H1 (cell line): ENCODE results near the gene PRKCH.

Experiments used
- EZH2 ChIP-seq: fragments of 200-600 bp; sonication (generic); IDR thresholded peaks from 2 replicates; pipeline ENCODE4 v1.7.1; 2012; ENCODE audit warnings: low read depth, mild to moderate bottlenecking, moderate library complexity, low read length, inconsistent platforms; ENCODE audit not compliant: severe bottlenecking
- JUN ChIP-seq: IDR thresholded peaks from 2 replicates; pipeline ENCODE4 v1.6.1; 2011; ENCODE audit warnings: low read depth, mild to moderate bottlenecking, improper control_type of control experiment, low read length
- JUND ChIP-seq: IDR thresholded peaks from 2 replicates; pipeline ENCODE4 v1.6.1; 2011; ENCODE audit warnings: mild to moderate bottlenecking, improper control_type of control experiment, low read length
- MAFK ChIP-seq: IDR thresholded peaks from 2 replicates; pipeline ENCODE4 v1.6.1; 2012; ENCODE audit warnings: low read depth, mild to moderate bottlenecking, improper control_type of control experiment, low read length
- POLR2A ChIP-seq, 2 experiments: IDR thresholded peaks; 1 replicate in 1 of 2; 2 replicates in 1 of 2; pipeline ENCODE4 v1.6.1; 2011; ENCODE audit warnings: low read depth in 2 of 2, low read length in 2 of 2, mild to moderate bottlenecking in 2 of 2; ENCODE audit errors: control extremely low read depth in 1 of 2
- POLR2AphosphoS5 ChIP-seq: IDR thresholded peaks from 2 replicates; pipeline ENCODE4 v1.6.1; 2011; ENCODE audit warnings: low read depth, low read length
- RAD21 ChIP-seq, 2 experiments: IDR thresholded peaks in 1 of 2; conservative IDR thresholded peaks in 1 of 2; 2 replicates each; pipeline ENCODE4 v1.6.1; 2011; ENCODE audit warnings: low read depth in 2 of 2, low read length in 2 of 2, improper control_type of control experiment in 1 of 2, inconsistent platforms in 1 of 2, mild to moderate bottlenecking in 1 of 2, moderate library complexity in 1 of 2
- RFX5 ChIP-seq: IDR thresholded peaks from 2 replicates; pipeline ENCODE4 v1.6.1; 2011; ENCODE audit warnings: low read depth, low read length, improper control_type of control experiment, borderline replicate concordance
- TCF12 ChIP-seq: IDR thresholded peaks from 2 replicates; pipeline ENCODE4 v1.6.1; 2011; ENCODE audit warnings: low read depth, mild to moderate bottlenecking, low read length
- USF2 ChIP-seq: IDR thresholded peaks from 2 replicates; pipeline ENCODE4 v1.6.1; 2011; ENCODE audit warnings: low read length, improper control_type of control experiment
- TF ChIP-seq, protein P1 (sequence below), 3 experiments: IDR thresholded peaks; 1 replicate in 2 of 3; 2 replicates in 1 of 3; pipeline versions ENCODE4 v1.5.1 to v1.6.1; 2011; ENCODE audit warnings: low read length in 3 of 3, mild to moderate bottlenecking in 3 of 3, inconsistent platforms in 2 of 3, low read depth in 1 of 3, moderate library complexity in 1 of 3; ENCODE audit not compliant: insufficient read depth in 1 of 3; ENCODE audit errors: control extremely low read depth in 1 of 3
- TF ChIP-seq, protein P2 (sequence below): IDR thresholded peaks from 2 replicates; pipeline ENCODE4 v1.6.1; 2012; ENCODE audit warnings: inconsistent platforms

DNA sequence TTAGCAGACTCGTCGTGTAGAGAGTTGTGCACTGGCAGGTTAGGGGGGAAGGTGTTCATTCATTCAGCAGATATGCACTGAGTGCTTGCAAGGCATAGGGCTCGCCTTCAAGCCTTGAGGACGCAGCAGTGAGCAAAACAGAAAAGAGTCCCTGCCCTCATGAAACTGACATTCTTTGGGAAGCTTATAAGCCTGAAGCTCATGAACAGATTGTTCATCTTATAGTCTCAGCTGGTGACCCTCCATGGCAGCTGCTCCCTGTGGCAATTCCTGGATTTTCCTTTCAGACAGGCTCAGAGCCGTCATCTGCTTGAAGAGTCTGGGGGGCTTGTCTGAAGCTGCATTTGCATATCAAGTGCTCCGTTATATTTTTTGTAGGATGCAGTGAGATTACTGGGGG lies 148.4 kb downstream of the PRKCH start:
- TF ChIP-seq, protein P1, sequence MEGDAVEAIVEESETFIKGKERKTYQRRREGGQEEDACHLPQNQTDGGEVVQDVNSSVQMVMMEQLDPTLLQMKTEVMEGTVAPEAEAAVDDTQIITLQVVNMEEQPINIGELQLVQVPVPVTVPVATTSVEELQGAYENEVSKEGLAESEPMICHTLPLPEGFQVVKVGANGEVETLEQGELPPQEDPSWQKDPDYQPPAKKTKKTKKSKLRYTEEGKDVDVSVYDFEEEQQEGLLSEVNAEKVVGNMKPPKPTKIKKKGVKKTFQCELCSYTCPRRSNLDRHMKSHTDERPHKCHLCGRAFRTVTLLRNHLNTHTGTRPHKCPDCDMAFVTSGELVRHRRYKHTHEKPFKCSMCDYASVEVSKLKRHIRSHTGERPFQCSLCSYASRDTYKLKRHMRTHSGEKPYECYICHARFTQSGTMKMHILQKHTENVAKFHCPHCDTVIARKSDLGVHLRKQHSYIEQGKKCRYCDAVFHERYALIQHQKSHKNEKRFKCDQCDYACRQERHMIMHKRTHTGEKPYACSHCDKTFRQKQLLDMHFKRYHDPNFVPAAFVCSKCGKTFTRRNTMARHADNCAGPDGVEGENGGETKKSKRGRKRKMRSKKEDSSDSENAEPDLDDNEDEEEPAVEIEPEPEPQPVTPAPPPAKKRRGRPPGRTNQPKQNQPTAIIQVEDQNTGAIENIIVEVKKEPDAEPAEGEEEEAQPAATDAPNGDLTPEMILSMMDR (IDR thresholded peaks at IDR 0.05; ENCODE audit: control extremely low read depth in 1 of 3, insufficient read depth in 1 of 3, low read depth in 1 of 3, low read length in 3 of 3): no peak
- TF ChIP-seq, protein P2, sequence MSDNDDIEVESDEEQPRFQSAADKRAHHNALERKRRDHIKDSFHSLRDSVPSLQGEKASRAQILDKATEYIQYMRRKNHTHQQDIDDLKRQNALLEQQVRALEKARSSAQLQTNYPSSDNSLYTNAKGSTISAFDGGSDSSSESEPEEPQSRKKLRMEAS: no peak
- TF ChIP-seq USF2: no peak
- TF ChIP-seq EZH2: no peak
- TF ChIP-seq RFX5: no peak
- TF ChIP-seq MAFK: no peak
- TF ChIP-seq TCF12: no peak
- TF ChIP-seq POLR2A (IDR thresholded peaks at IDR 0.05; ENCODE audit: control extremely low read depth in 1 of 2, low read depth in 2 of 2, low read length in 2 of 2): no peak
- no peak for TF ChIP-seq JUND
- no peak for TF ChIP-seq POLR2AphosphoS5
- TF ChIP-seq JUN: no peak
- no peak for TF ChIP-seq RAD21 (IDR thresholded peaks at IDR 0.05 in 1 of 2, conservative IDR thresholded peaks at IDR 0.05 in 1 of 2; ENCODE audit: low read depth in 2 of 2, low read length in 2 of 2)
